ENCODE data around the gene PDLIM5. TPM values are rescaled to one million over a fixed set of nuclear protein-coding genes. Genes with fewer than 3 reads are reported as not detected.

The PDLIM5 gene
- total and polyA plus RNA-seq, 2 of the 8 experiments (the other 6 are each of a cell fraction or from before 2014, with no cell fraction given): 37.3 to 62.1 TPM

DNA sequence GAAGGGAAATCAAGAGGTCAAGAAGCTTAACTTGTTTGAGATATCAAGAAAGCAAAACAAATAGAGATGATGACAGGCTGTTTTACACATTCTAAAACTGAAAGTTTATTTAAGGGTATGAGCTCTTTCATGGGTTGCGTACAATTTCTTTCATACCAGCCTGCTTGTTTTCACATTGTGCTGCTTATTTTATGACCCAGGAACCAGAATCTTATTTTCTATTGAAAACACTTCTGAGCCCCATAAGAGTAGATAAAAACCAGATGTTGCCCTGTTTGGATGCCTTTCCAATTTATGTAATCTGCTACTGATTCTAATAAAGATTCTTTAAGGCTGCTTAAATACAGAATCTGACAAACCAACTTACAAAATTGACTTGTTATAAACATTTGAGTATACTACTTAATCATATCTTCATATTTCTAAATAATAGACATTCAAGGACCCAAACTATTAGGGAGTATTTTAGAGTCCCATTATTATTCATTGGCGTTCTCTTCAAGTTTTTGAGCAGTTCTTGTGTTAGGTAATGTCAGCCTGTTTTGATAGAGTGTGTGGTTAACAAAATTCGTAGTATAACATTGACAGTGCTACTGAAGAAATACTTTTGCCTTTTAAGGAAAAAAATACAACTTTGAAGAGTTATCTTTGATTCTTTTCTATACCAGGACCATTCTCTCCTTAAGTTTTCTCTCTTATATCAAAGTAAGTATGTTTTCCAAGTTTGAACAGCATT, 74.4 kb downstream of the PDLIM5 start (continued):
- no peak for TF ChIP-seq HDAC2 (IDR thresholded peaks at IDR 0.05; ENCODE audit: borderline replicate concordance in 1 of 2, low read depth in 2 of 2, low read length in 2 of 2)

Measured in H1 (cell line).